Activated naive CD4-positive, alpha-beta T cell (primary cell): ENCODE measurements around the gene CFTR.
"Not testable (repeated sequence)": the region's sequence is repeated elsewhere in the genome, so short reads cannot be mapped to it uniquely, and the experiment has no call there.

Experiments
- DNase-seq, 4 experiments: peaks; one replicate each; lab custom pipeline; 2025; lab: John Stamatoyannopoulos, UW

The CFTR gene

DNA sequence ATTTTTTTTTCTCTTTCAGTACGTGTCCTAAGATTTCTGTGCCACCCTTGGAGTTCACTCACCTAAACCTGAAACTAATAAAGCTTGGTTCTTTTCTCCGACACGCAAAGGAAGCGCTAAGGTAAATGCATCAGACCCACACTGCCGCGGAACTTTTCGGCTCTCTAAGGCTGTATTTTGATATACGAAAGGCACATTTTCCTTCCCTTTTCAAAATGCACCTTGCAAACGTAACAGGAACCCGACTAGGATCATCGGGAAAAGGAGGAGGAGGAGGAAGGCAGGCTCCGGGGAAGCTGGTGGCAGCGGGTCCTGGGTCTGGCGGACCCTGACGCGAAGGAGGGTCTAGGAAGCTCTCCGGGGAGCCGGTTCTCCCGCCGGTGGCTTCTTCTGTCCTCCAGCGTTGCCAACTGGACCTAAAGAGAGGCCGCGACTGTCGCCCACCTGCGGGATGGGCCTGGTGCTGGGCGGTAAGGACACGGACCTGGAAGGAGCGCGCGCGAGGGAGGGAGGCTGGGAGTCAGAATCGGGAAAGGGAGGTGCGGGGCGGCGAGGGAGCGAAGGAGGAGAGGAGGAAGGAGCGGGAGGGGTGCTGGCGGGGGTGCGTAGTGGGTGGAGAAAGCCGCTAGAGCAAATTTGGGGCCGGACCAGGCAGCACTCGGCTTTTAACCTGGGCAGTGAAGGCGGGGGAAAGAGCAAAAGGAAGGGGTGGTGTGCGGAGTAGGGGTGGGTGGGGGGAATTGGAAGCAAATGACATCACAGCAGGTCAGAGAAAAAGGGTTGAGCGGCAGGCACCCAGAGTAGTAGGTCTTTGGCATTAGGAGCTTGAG is at the start of gene CFTR:
TSS of gene CFTR (plus strand) at position 801 of the 830 bp plus-strand sequence. CDS start 70 bp downstream, outside the sequence.
- no peak for DNase-seq

DNA sequence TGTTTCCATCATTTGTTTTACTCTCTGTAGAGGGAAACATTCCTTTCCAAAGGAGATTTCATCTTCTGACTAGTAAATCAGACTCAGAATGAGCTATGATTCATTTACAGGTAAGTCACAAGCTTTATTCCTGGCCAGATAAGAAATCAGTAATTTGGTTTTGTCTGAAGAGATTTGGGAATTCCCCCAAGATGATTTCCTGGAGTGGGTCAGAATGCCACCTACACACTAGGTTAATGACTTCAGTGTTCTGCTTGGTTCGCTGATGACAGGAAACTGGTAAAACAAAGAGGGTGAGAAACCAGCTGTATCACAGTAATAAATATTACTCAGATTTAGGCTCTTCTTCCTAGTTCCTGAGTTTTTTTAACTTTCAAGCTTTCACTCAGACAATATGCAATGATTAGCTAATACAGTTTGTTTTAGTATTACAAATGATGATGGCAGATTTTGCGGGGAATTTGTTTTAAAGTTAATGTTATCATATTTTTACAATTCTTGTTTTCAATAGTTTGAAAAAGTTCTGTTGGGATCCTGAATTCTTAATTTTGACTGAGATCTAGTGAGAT is 44.3 kb upstream of the CFTR start:
- no peak for DNase-seq

DNA sequence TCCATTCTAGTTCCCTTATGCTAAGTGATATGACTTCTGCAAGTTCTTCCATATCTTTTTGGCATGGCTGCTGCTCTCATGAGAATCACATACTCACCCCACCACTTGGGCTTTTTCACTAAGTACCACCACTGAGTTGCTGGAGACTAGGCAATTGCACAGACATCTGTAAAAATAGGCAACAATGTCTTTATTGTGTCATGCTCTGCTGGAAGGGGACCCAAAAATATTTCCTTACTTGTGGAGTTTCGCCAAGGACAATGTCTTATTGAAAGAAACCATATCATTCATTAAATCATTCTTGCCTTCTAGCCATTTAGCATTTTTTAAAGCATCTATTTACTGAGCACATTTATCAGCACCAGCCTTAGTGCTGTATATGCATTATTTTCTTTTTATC is 35.2 kb upstream of the CFTR start:
- DNase-seq, result no peak

DNA sequence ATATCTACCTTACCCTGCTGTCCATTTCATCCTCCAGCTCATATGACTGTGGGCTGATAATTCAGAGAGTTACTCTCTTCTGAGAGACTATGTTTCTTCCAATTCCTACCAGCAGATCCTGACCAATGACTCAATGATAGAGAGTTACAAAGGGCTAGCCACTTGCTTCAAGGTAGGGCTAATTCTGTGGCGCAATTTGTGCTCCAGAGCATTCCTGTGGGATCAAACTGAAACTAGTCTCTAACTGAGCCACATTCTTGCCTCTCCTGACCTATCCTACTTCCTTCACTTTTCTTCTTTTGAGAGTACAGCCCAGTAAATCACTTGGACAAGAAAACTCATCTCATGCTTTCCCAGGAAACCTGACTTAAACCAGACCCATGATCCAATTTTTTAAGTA is 34.6 kb upstream of the CFTR start:
- DNase-seq, result no peak

DNA sequence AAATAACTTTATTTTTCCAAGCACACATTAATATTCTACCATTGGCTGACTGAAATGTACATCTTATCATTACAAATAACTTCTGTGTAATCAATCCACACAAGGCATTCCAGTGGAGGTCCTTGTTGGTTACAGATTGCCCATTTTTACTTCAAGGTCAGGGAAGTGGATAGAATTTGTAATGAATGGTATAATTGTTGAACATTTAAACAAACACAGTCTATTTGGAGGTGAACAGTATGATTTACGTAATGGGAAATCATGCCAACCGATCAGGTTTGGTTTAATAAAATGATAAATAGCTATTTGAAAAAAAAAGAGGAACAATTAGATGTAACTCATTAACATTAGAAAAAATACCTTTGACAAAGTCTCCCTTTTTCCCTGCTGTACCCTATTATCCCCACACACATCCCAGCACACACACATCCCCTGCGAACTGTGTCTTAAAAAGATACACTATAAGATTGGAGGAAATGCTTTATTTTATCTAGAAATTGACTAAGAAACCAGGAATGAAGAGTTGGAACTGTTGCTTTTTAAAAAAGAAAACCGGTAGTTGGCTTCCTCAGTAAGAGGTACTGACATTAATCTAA is 33.5 kb upstream of the CFTR start:
- DNase-seq, result no peak

DNA sequence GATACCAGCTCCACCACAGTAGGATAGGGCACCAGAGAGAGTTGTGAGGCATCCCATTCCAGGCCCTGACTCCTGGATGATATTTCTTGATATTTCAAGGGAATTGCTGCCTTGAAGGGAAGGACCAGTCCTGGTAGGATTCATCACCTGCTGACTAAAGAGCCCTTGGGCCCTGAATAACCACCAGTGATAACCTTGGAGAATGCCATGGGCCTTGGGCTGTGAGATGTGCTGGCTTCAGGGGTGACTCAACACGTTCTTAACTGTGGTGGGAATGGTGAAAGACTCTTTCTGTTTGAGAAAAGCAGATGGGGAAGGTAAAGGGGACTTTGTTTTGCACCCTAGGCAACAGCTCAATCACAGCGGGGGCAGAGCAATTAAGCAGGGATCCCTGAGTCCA is 31.2 kb upstream of the CFTR start:
- no peak for DNase-seq

DNA sequence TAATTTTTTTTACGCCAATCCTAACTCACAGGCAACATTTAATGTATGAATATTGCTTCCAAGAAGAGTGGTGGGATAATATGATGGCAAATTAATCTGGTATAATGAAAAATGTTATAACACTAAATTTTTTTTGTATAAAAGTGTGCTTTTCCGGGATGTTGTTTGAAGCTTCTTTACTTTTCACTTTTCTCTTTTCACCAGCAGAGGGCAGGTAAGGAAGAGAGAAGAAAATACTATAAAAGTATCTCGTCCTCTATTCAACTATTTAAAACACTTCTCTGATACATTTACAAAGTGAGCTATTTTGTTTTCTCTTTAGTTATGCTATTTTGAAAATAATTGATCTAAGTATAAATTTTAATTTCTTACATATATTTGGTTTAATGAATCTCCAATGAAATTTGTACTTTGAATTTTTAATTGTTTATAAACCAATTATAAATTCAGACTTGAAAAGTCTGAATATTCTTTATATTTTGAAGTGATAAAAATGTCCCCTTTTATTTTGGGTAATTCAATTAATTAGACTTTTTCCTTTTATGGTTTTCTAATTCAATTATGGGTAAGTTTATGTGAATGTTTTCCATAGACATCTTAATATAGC is 20.7 kb upstream of the CFTR start:
- no peak for DNase-seq

DNA sequence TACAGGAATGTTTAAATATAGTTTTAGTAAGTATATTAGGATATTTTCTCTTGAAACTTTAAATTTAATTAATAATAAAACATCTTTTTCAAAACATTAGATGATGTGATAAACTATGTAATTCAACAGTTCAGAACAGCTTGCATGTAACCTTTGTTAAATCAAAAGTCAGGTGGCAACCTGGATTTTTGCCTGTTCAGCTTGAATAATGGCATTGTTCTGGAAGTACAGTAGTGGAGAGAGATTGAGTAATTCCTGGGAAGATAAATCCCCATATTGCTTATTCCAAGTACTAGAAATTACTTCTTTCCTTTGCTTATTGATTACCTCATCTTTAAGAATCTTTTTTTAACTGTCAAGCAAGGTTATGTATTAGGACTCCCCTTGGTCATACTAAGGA is 20.1 kb upstream of the CFTR start:
- DNase-seq, result no peak

DNA sequence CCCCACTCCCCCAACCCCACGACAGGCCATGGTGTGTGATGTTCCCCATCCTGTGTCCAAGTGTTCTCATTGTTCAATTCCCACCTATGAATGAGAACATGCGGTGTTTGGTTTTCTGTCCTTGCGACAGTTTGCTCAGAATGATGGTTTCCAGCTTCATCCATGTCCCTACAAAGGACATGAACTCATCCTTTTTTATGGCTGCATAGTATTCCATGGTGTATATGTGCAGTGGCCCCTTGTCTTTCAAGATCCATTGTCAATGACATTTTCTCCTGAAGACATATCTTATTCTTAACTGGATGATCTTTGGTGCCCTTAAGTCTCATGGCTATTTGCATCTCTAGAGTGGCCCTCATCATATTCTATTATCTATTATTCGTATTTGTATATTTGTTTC is 19.0 kb upstream of the CFTR start:
- DNase-seq, result not testable (repeated sequence)

DNA sequence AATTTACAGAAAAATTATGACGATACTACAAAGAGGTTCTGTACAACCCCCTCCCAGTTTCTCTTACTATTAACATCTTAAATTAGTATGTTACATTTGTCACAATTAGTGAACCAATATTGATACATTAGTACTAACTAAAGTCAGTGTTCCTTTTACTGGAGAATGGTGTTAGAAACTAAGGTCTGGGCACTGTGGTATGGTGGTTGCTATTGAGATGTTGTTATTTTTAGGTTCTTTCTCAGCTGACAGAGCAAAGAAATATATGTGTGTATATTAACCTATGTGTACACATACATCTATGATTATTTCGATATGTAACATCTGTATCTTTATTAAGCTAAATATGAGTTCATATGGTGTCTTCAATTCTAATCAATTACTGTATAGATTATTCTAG is 11.7 kb upstream of the CFTR start:
- no peak for DNase-seq

DNA sequence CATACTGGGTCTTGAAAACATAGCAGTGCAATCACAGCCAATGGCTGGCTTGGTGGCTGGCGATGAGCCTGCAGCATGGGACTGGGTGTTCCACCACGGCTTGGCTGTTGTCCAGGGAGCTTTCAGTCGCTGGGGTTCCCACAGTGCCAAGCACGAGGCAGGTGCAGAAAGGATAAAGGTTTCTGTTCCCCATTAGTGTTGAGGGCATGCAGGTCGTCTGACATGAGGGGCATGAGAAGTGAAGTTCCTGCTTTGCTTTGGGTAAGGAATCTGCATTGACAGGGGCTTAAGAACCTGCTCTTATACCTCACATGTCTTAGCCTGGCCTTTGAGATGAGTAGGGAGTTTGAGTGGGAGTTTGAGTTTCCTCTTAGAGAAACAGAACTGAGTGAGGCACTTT is 9.0 kb upstream of the CFTR start:
- no peak for DNase-seq

DNA sequence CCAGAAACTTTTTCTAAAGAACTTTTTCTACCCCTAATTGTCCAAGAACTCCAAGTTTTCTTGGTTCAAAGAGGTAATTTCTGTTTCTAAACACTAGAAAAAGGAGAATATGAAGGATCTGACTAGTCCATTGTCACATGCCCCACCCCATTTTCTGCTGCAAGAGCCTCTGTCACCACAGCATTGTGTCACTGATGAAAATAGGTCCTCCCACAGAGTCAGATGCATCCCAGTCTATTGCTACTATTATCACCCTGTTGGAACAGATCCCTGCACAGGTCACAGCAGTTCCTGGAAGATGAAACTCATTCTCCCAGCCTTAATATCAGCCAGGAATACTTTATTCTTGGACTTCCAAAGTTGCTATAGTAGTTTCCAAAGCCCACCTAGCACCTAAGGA is 7.5 kb upstream of the CFTR start:
- no peak for DNase-seq

DNA sequence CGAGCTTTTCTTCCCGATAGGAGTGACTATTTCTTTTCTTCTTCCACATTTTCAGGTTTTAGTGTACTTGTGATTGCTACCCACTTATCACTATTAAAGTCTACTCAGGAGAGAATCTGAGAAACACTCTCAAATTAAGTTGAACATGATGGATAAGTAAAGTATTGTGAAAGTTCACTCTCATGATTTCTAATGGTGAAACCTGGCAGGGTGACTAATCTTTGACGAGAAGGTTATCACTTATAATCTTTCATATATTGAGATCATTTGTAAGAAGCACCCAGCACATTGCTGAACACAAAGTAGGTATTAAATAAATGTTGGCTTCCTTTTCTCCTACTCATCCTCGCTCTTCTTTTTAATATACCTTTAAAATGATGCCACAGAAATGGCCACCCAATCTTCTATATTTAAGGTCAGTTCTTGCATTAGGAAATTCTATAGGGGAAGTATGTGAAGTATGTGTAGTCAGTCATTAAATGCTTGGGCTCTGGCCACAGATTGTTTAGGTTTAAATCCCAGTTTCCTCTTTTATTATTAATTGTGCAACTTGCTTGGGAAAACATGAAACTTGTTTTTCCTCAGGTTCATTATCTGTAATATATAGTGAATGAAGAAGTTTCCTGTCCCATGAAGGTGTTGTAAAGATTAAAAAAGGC is 3.1 kb upstream of the CFTR start:
- DNase-seq, result no peak

DNA sequence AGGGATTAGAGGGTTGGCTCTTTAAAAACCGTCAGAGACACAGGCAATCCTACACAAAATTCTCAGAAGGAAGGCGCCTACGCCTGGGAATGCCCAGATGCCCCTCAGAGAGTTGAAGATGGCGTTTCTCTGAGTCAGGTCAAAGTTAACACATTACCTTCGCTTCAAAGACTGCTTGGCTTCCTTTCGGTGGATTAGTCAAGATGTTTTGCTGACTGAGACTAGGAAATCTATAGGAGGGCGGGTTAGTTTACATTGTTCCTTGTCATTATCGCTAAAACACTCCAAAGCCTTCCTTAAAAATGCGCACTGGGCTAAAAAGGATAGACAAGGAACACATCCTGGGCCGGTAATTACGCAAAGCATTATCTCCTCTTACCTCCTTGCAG is 995 bp upstream of the CFTR start:
- DNase-seq, result no peak

DNA sequence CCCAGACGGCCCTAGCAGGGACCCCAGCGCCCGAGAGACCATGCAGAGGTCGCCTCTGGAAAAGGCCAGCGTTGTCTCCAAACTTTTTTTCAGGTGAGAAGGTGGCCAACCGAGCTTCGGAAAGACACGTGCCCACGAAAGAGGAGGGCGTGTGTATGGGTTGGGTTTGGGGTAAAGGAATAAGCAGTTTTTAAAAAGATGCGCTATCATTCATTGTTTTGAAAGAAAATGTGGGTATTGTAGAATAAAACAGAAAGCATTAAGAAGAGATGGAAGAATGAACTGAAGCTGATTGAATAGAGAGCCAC is 184 bp downstream of the CFTR start:
- no peak for DNase-seq

DNA sequence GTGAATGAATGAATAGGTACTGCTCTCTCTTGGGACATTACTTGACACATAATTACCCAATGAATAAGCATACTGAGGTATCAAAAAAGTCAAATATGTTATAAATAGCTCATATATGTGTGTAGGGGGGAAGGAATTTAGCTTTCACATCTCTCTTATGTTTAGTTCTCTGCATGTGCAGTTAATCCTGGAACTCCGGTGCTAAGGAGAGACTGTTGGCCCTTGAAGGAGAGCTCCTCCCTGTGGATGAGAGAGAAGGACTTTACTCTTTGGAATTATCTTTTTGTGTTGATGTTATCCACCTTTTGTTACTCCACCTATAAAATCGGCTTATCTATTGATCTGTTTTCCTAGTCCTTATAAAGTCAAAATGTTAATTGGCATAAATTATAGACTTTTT is 1.2 kb downstream of the CFTR start:
- no peak for DNase-seq

DNA sequence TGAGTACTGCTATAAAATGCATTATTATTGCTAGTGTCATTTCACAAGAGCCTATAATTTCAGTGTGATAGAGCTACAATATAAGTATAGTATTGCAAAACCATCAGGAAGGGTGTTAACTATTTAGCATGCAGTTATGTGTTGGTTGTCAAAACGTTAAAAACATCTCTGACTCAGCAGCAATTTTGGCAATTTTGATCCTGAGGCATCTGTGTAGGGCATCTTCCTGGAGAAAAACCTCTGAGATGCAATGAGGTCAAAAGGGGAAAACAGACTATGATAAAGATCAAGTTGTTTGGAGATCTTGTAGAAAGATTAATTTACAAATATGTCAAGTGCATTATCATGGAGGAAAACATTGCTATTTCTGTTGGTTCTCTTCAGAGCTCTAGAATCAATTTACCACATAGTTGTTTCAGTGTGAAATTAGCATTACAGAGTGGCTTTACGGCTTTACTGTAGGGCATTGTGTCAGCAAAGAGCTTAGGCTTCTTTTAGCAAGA is 5.3 kb downstream of the CFTR start:
- DNase-seq, result no peak

DNA sequence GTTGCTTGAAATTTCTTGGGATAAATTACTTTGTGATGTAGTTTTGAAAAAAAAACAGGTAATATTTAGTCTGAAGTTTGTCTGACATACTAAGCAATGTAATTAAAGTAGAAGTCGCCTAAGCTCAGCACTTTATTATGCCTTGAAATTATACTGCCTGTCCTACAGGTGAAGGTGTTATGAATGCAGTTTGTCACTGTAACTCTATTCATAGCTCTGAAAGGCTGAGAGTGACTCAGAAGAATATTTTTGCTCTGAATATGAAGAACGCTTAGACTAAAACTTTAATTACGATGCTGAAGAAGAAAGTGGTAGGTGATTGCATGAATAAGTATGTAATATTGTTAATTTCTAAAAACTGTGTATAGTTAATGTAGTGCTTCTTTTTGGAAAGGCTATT is 9.2 kb downstream of the CFTR start:
- no peak for DNase-seq

DNA sequence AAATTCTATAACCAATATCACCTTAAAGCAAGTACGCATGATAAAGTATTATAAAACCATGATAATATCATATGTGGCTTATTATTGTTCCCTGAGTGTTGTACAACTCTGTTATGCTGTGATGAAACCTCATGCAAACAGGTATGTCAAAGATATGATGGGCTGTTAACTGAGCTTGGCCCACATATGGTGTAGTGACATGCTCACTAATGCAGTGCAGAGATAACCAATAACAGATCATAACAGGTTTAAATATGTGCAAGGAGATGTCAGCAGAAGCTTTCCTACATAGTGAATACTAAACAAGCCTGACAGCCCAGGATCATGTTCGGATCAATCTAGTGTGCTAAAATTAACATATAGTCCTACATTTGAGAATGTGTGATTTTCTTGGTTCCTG is 9.6 kb downstream of the CFTR start:
- DNase-seq, result no peak

DNA sequence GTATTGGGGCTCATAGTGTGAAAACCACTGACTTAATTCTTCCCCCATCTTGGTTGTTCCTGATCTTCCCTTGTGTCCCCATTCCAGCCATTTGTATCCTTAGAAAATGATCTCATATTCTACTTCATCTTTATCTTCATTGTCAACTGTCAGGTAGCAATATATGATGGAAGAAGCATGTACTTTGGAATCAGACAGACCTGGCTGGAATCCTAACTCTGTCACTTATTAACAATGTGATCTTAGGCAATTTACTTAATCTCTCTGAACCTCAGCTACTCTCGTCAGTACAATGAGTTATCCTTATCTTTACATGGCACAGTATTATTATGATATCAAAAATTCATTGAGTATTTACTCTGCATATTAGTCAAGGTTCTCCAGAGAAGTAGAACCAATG is 10.1 kb downstream of the CFTR start:
- DNase-seq, result no peak

DNA sequence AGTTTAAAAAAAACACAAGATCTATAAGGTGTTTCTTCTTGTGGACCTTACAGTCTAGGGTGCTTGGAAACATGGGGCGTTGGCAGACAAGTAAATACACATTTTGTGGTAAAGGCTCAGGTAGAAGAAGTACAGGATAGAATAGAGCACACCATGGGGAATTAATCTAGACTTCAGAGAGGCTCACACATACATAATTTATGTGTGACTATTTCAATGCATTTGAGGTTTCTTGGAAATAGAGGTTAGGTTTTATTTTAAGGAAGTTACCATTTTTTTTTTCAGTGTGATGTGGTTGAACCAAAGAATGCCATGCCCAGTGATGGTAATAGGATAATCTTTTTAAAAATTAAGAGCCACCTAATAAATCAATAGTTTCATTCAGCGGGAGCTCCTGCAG is 12.8 kb downstream of the CFTR start:
- DNase-seq, result no peak

DNA sequence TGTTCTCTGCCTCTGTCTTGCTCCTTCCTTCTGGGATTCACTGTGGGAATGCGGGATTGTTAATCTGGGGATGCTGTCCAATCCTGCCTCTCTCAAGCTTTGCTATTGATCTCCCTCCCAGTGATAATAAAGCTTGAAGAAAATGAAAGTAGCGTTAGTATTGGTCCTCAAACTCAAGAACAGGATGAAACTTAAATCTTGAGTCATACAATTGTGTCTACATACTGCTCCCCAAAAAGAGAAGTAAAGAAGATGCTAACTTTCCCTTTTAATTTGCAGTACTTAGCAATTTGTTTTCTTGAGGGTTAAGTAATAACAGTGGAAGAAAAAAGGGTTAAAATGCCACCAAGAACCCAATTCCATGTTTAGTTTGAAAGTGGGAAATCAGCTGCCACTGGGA is 13.6 kb downstream of the CFTR start:
- DNase-seq, result no peak

DNA sequence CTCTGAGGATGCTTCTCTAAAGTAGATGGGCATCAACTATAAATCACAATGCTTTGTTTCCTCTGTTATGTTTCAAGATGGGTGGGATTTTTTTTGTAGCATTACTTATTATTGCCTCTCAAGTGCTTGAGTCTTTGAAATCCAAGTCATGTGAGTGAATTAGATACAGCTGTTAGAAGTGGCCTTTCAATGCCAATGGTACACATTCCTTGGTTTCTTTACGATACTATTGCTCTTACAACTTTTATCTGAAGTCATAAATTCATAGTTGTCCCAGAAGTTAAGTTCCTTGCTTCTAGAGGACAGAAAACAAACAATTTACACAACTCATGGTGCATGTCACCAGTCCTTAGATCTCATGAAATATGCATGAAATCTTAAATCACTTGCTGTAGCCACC is 15.5 kb downstream of the CFTR start:
- no peak for DNase-seq
